CD4-positive, alpha-beta T cell (primary cell): Measurements from ENCODE around the gene CCDC186. TPM values are rescaled to one million over a fixed set of nuclear protein-coding genes. Genes with fewer than 3 reads are reported as not detected.

Experiments used
- ATAC-seq: fragments of 200-7000 bp; cut with Tn5 transposase; one replicate; pipeline ENCODE4 v1.10.0; 2022; ENCODE audit warnings: mild to moderate bottlenecking; ENCODE audit not compliant: poor library complexity
- CTCF ChIA-PET: fragments of 350-600 bp; sonication (Branson Sonifier 250); formaldehyde crosslinking; loops from one replicate; lab custom pipeline; 2021; ENCODE audit warnings: antibody characterized with exemption, inconsistent platforms; lab: Charles Lee
- POLR2A ChIA-PET: fragments of 350-600 bp; sonication (Branson Sonifier 250); formaldehyde crosslinking; loops from one replicate; lab custom pipeline; 2021; ENCODE audit warnings: antibody characterized with exemption, inconsistent platforms; lab: Charles Lee
- DNase-seq, 14 experiments: peaks; one replicate each; pipeline ENCODE4 v3.0.0-alpha.2; 2013 to 2020; ENCODE audit warnings: mixed read lengths in 2 of 14
- H3K27ac ChIP-seq, 2 donors: one replicate each; pipeline versions ENCODE4 v1.5.1 to v1.7.0; 2013; ENCODE audit warnings: low read length in 2 of 2, low read depth in 1 of 2, mild to moderate bottlenecking in 1 of 2
- H3K27me3 ChIP-seq, 2 experiments: 1 replicate in 1 of 2; 2 replicates in 1 of 2; pipeline versions ENCODE4 v1.6.1 to v1.7.0; 2013; ENCODE audit warnings: low read length in 2 of 2, control low read depth in 1 of 2, mild to moderate bottlenecking in 1 of 2, moderate library complexity in 1 of 2; ENCODE audit not compliant: insufficient read depth in 2 of 2, control insufficient read depth in 1 of 2
- H3K36me3 ChIP-seq: one replicate; pipeline ENCODE4 v1.6.1; 2013; ENCODE audit warnings: low read length, control low read depth; ENCODE audit not compliant: insufficient read depth
- H3K4me1 ChIP-seq: one replicate; pipeline ENCODE4 v1.6.1; 2013; ENCODE audit warnings: low read length, control low read depth; ENCODE audit not compliant: insufficient read depth
- H3K4me3 ChIP-seq: one replicate; pipeline ENCODE4 v1.5.1; 2013; ENCODE audit warnings: mild to moderate bottlenecking, low read length, moderate library complexity
- H3K9me3 ChIP-seq, 2 experiments: 1 replicate in 1 of 2; 2 replicates in 1 of 2; pipeline versions ENCODE4 v1.6.1 to v1.7.0; 2013; ENCODE audit warnings: low read length in 2 of 2, mild to moderate bottlenecking in 2 of 2, control low read depth in 1 of 2, moderate library complexity in 1 of 2; ENCODE audit not compliant: control insufficient read depth in 1 of 2, insufficient read depth in 1 of 2
- H3K27ac Mint-ChIP-seq: one replicate; pipeline ENCODE4 v1.8.0; 2020; ENCODE audit warnings: mixed read lengths
- H3K27me3 Mint-ChIP-seq: one replicate; pipeline ENCODE4 v1.8.0; 2021; ENCODE audit warnings: mixed read lengths
- H3K36me3 Mint-ChIP-seq: one replicate; pipeline ENCODE4 v1.8.0; 2021; ENCODE audit warnings: low read depth, mixed read lengths
- H3K4me1 Mint-ChIP-seq: one replicate; pipeline ENCODE4 v1.8.0; 2021; ENCODE audit warnings: low read depth, mixed read lengths
- H3K4me3 Mint-ChIP-seq: one replicate; pipeline ENCODE4 v1.8.0; 2020; ENCODE audit warnings: mild to moderate bottlenecking, mixed read lengths
- H3K9me3 Mint-ChIP-seq: one replicate; pipeline ENCODE4 v1.8.0; 2020; ENCODE audit warnings: mixed read lengths
- intact Hi-C, 2 experiments: fragments of 100-400 bp; cut with DNase I in 1 of 2; cut with micrococcal nuclease in 1 of 2; formaldehyde crosslinking; loops; one replicate each; pipeline versions ENCODE4 v1.15.1 to v1.9.0; 2023 to 2025; cut with DNase I, micrococcal nuclease
- total RNA-seq, 174 experiments: library from RNA in 2 of 174; stranded (reverse) in 2 of 174; gene quantifications; one replicate each; pipeline ENCODE4 v1.2.3 and lab custom pipeline; 2021 to 2026
- TF ChIP-seq, protein P1 (sequence below): fragments of 200-600 bp; IDR thresholded peaks from one replicate; pipeline ENCODE4 v1.8.0; 2022; ENCODE audit warnings: antibody characterized with exemption, mild to moderate bottlenecking

The CCDC186 gene
- total RNA-seq, 2 experiments from 2014 or later, result 55.0 to 55.9 TPM

DNA sequence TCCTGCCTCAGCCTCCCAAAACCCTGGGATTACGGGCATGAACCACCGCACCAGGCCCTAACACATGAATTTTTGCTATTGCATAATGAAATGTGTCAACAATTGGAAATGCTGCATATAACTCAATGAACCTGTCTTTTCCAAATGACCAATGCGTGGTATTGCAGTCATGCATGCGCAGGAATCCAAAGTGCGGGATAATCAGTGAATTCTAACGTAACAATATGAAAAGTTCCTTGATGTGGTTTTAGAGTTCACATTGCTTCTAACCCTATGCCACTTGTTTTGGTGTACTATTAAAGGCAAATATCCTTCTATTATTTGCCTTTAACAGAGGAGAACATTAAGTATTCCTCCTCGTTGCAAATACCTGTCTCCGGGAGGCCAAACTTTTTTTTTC, 15.7 kb upstream of the CCDC186 start:
- CTCF ChIA-PET, result no interaction called here
- no peaks in the 10 kb centered on the region for H3K27me3 ChIP-seq
- POLR2A ChIA-PET, result interaction anchor here (0.7 kb wide), 1 partner anchor 15 kb away, joined by 3 read pairs; the partner anchor contains the start of gene CCDC186
- H3K4me3 ChIP-seq, result no peak overlapping the region
- TF ChIP-seq, protein P1, sequence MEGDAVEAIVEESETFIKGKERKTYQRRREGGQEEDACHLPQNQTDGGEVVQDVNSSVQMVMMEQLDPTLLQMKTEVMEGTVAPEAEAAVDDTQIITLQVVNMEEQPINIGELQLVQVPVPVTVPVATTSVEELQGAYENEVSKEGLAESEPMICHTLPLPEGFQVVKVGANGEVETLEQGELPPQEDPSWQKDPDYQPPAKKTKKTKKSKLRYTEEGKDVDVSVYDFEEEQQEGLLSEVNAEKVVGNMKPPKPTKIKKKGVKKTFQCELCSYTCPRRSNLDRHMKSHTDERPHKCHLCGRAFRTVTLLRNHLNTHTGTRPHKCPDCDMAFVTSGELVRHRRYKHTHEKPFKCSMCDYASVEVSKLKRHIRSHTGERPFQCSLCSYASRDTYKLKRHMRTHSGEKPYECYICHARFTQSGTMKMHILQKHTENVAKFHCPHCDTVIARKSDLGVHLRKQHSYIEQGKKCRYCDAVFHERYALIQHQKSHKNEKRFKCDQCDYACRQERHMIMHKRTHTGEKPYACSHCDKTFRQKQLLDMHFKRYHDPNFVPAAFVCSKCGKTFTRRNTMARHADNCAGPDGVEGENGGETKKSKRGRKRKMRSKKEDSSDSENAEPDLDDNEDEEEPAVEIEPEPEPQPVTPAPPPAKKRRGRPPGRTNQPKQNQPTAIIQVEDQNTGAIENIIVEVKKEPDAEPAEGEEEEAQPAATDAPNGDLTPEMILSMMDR, result no peak
- Mint-ChIP-seq H3K36me3 (no peaks in the 10 kb centered on the region), H3K4me1 (no peaks in the 10 kb centered on the region), H3K27me3 (peaks cover 12% of the 10 kb centered on the region), H3K27ac (no peak overlapping the region), H3K4me3 (no peak overlapping the region), H3K9me3 (no peaks in the 10 kb centered on the region)
- no peaks in the 10 kb centered on the region for H3K36me3 ChIP-seq
- intact Hi-C loops, result no loop called here
- H3K9me3 ChIP-seq, result no peaks in the 10 kb centered on the region
- ATAC-seq, result no peak
- DNase-seq, result no peak
- no peaks in the 10 kb centered on the region for H3K4me1 ChIP-seq
- no peak overlapping the region for H3K27ac ChIP-seq

DNA sequence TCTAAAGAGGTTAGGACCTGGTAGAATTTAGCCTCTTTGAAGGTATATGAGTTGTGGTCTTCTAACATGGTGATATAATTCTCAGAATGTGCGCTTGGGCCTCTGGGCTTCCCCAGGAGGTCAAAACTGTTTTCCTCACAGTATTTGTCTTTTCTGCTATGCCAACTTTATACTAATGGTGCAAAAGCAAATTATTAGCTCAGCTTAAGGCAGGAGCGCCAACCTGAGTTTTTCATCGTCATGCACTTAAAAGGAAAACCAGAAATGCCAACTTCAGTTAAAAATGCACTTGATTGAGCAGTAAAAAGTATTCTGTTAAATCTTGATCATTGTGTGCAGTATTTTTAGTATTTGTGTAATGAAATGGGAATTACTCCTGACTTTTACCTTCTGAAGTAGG, 14.9 kb upstream of the CCDC186 start:
- ChIA-PET CTCF (no interaction called here), POLR2A (interaction anchor here (0.7 kb wide), 1 partner anchor 15 kb away, joined by 3 read pairs; the partner anchor contains the start of gene CCDC186)
- Histone ChIP-seq H3K36me3 (no peaks in the 10 kb centered on the region), H3K9me3 (no peaks in the 10 kb centered on the region), H3K4me1 (no peaks in the 10 kb centered on the region), H3K27ac (no peak overlapping the region), H3K27me3 (no peaks in the 10 kb centered on the region), H3K4me3 (no peak overlapping the region)
- no peak overlapping the region for H3K27ac Mint-ChIP-seq
- no peaks in the 10 kb centered on the region for H3K36me3 Mint-ChIP-seq
- peaks cover 11% of the 10 kb centered on the region for H3K27me3 Mint-ChIP-seq
- H3K4me3 Mint-ChIP-seq, result no peak overlapping the region
- ATAC-seq (no peak), DNase-seq (no peak)
- H3K9me3 Mint-ChIP-seq, result no peaks in the 10 kb centered on the region
- intact Hi-C loops, result no loop called here
- TF ChIP-seq, protein P1, result no peak
- H3K4me1 Mint-ChIP-seq, result no peaks in the 10 kb centered on the region

DNA sequence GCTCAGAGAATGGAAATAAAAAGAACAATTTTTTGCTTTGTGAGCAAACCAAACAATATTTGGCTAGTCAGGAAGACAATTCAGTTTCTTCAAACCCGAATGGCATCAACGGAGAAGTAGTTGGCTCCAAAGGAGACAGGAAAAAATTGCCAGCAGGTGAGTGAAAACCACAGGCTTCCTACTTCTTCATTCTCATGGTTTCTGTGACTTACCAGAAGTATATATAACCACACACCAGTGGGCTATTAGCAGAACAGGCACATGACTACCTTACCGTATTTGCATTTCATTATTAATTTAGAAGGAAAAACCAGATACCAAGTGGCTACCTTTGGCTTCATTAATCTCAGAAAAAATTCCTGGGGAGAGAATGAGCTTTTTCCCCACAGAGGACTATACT, 14.0 kb upstream of the CCDC186 start:
- CTCF ChIA-PET, result no interaction called here
- POLR2A ChIA-PET, result interaction anchor here (0.6 to 2.0 kb wide), 2 partner anchors 14 to 42 kb away, joined by 3 to 6 read pairs; partner anchors contain the start of gene CCDC186
- Mint-ChIP-seq H3K4me3 (no peak overlapping the region), H3K36me3 (no peaks in the 10 kb centered on the region), H3K27ac (no peak overlapping the region), H3K9me3 (no peaks in the 10 kb centered on the region), H3K4me1 (no peaks in the 10 kb centered on the region), H3K27me3 (peaks cover 7% of the 10 kb centered on the region)
- H3K9me3 ChIP-seq, result no peaks in the 10 kb centered on the region
- H3K4me3 ChIP-seq, result no peak overlapping the region
- H3K27ac ChIP-seq, result no peak overlapping the region
- no peaks in the 10 kb centered on the region for H3K4me1 ChIP-seq
- no peaks in the 10 kb centered on the region for H3K36me3 ChIP-seq
- intact Hi-C loops, result no loop called here
- ATAC-seq (no peak), DNase-seq (no peak)
- TF ChIP-seq, protein P1, result no peak
- no peaks in the 10 kb centered on the region for H3K27me3 ChIP-seq
